Measurements from ENCODE around the gene FOXO1.

FOXO1 gene

GRCh38 chr13:40568246-40569023, 98.0 kb downstream of the FOXO1 start:
- no peak overlapping the region for H3K9ac ChIP-seq (ENCODE audit: low read length)
- H3K9me3 ChIP-seq (ENCODE audit: control insufficient read depth, low read depth, low read length) = no peaks in the 10 kb centered on the region
- H3K27me3 ChIP-seq (ENCODE audit: control insufficient read depth, insufficient read depth, low read length) = no peaks in the 10 kb centered on the region
- no peak overlapping the region for H3K4me3 ChIP-seq (ENCODE audit: low read length)
- H3K27ac ChIP-seq (ENCODE audit: low read length) = no peak overlapping the region
- peaks cover 57% of the 10 kb centered on the region for H3K4me1 ChIP-seq (ENCODE audit: control insufficient read depth, low read depth, low read length)
- H3K36me3 ChIP-seq (ENCODE audit: control insufficient read depth, low read depth, low read length) = no peaks in the 10 kb centered on the region

- Histone ChIP-seq H3K36me3 (ENCODE audit: control insufficient read depth, low read depth, low read length) (no peaks in the 10 kb centered on the region), H3K4me1 (ENCODE audit: control insufficient read depth, low read depth, low read length) (peaks cover 42% of the 10 kb centered on the region), H3K4me3 (ENCODE audit: low read length) (no peak overlapping the region), H3K9me3 (ENCODE audit: control insufficient read depth, low read depth, low read length) (no peaks in the 10 kb centered on the region), H3K27ac (ENCODE audit: low read length) (no peak overlapping the region), H3K27me3 (ENCODE audit: control insufficient read depth, insufficient read depth, low read length) (no peaks in the 10 kb centered on the region), H3K9ac (ENCODE audit: low read length) (no peak overlapping the region)
Observed at GRCh38 chr13:40566811-40567210, 99.6 kb downstream of the FOXO1 start.

GRCh38 chr13:40565282-40566148, 100.9 kb downstream of the FOXO1 start:
- Histone ChIP-seq H3K36me3 (ENCODE audit: control insufficient read depth, low read depth, low read length) (no peaks in the 10 kb centered on the region), H3K27ac (ENCODE audit: low read length) (no peak overlapping the region), H3K9me3 (ENCODE audit: control insufficient read depth, low read depth, low read length) (no peaks in the 10 kb centered on the region), H3K4me1 (ENCODE audit: control insufficient read depth, low read depth, low read length) (peaks cover 32% of the 10 kb centered on the region), H3K4me3 (ENCODE audit: low read length) (no peak overlapping the region), H3K27me3 (ENCODE audit: control insufficient read depth, insufficient read depth, low read length) (no peaks in the 10 kb centered on the region), H3K9ac (ENCODE audit: low read length) (no peak overlapping the region)

- H3K36me3 ChIP-seq (ENCODE audit: control insufficient read depth, low read depth, low read length) = peaks cover 8% of the 10 kb centered on the region
- H3K9me3 ChIP-seq (ENCODE audit: control insufficient read depth, low read depth, low read length) = no peaks in the 10 kb centered on the region
- peaks cover 31% of the 10 kb centered on the region for H3K4me1 ChIP-seq (ENCODE audit: control insufficient read depth, low read depth, low read length)
- no peak overlapping the region for H3K9ac ChIP-seq (ENCODE audit: low read length)
- H3K27ac ChIP-seq (ENCODE audit: low read length) = no peak overlapping the region
- no peak overlapping the region for H3K4me3 ChIP-seq (ENCODE audit: low read length)
- no peaks in the 10 kb centered on the region for H3K27me3 ChIP-seq (ENCODE audit: control insufficient read depth, insufficient read depth, low read length)
Observed at GRCh38 chr13:40564342-40565001, 102.0 kb downstream of the FOXO1 start.

GRCh38 chr13:40563350-40564125, 102.9 kb downstream of the FOXO1 start:
- Histone ChIP-seq H3K4me1 (ENCODE audit: control insufficient read depth, low read depth, low read length) (peaks cover 22% of the 10 kb centered on the region), H3K36me3 (ENCODE audit: control insufficient read depth, low read depth, low read length) (peaks cover 17% of the 10 kb centered on the region), H3K9me3 (ENCODE audit: control insufficient read depth, low read depth, low read length) (no peaks in the 10 kb centered on the region), H3K9ac (ENCODE audit: low read length) (no peak overlapping the region), H3K27ac (ENCODE audit: low read length) (no peak overlapping the region), H3K27me3 (ENCODE audit: control insufficient read depth, insufficient read depth, low read length) (no peaks in the 10 kb centered on the region), H3K4me3 (ENCODE audit: low read length) (no peak overlapping the region)

GRCh38 chr13:40562975-40563349, 103.5 kb downstream of the FOXO1 start:
- no peaks in the 10 kb centered on the region for H3K9me3 ChIP-seq (ENCODE audit: control insufficient read depth, low read depth, low read length)
- H3K36me3 ChIP-seq (ENCODE audit: control insufficient read depth, low read depth, low read length) = peaks cover 20% of the 10 kb centered on the region
- H3K27ac ChIP-seq (ENCODE audit: low read length) = no peak overlapping the region
- H3K27me3 ChIP-seq (ENCODE audit: control insufficient read depth, insufficient read depth, low read length) = no peaks in the 10 kb centered on the region
- no peak overlapping the region for H3K4me3 ChIP-seq (ENCODE audit: low read length)
- peaks cover 18% of the 10 kb centered on the region for H3K4me1 ChIP-seq (ENCODE audit: control insufficient read depth, low read depth, low read length)
- no peak overlapping the region for H3K9ac ChIP-seq (ENCODE audit: low read length)

GRCh38 chr13:40559915-40560314, 106.5 kb downstream of the FOXO1 start:
- Histone ChIP-seq H3K4me3 (ENCODE audit: low read length) (no peak overlapping the region), H3K9ac (ENCODE audit: low read length) (no peak overlapping the region), H3K9me3 (ENCODE audit: control insufficient read depth, low read depth, low read length) (no peaks in the 10 kb centered on the region), H3K36me3 (ENCODE audit: control insufficient read depth, low read depth, low read length) (peaks cover 20% of the 10 kb centered on the region), H3K4me1 (ENCODE audit: control insufficient read depth, low read depth, low read length) (peaks cover 13% of the 10 kb centered on the region), H3K27ac (ENCODE audit: low read length) (no peak overlapping the region), H3K27me3 (ENCODE audit: control insufficient read depth, insufficient read depth, low read length) (no peaks in the 10 kb centered on the region)

GRCh38 chr13:40558656-40559055, 107.8 kb downstream of the FOXO1 start:
- no peak overlapping the region for H3K9ac ChIP-seq (ENCODE audit: low read length)
- H3K36me3 ChIP-seq (ENCODE audit: control insufficient read depth, low read depth, low read length) = peaks cover 20% of the 10 kb centered on the region
- H3K4me3 ChIP-seq (ENCODE audit: low read length) = no peak overlapping the region
- no peaks in the 10 kb centered on the region for H3K27me3 ChIP-seq (ENCODE audit: control insufficient read depth, insufficient read depth, low read length)
- H3K27ac ChIP-seq (ENCODE audit: low read length) = no peak overlapping the region
- peaks cover under 1% of the 10 kb centered on the region for H3K4me1 ChIP-seq (ENCODE audit: control insufficient read depth, low read depth, low read length)
- H3K9me3 ChIP-seq (ENCODE audit: control insufficient read depth, low read depth, low read length) = no peaks in the 10 kb centered on the region

- Histone ChIP-seq H3K27me3 (ENCODE audit: control insufficient read depth, insufficient read depth, low read length) (no peaks in the 10 kb centered on the region), H3K9ac (ENCODE audit: low read length) (no peak overlapping the region), H3K4me3 (ENCODE audit: low read length) (no peak overlapping the region), H3K4me1 (ENCODE audit: control insufficient read depth, low read depth, low read length) (no peaks in the 10 kb centered on the region), H3K27ac (ENCODE audit: low read length) (no peak overlapping the region), H3K9me3 (ENCODE audit: control insufficient read depth, low read depth, low read length) (no peaks in the 10 kb centered on the region), H3K36me3 (ENCODE audit: control insufficient read depth, low read depth, low read length) (peaks cover 20% of the 10 kb centered on the region)
Observed at GRCh38 chr13:40556453-40556852, 110.0 kb downstream of the FOXO1 start.

GRCh38 chr13:40553356-40553755, 113.1 kb downstream of the FOXO1 start:
- Histone ChIP-seq H3K4me1 (ENCODE audit: control insufficient read depth, low read depth, low read length) (no peaks in the 10 kb centered on the region), H3K36me3 (ENCODE audit: control insufficient read depth, low read depth, low read length) (peaks cover 1% of the 10 kb centered on the region), H3K27me3 (ENCODE audit: control insufficient read depth, insufficient read depth, low read length) (no peaks in the 10 kb centered on the region)

GRCh38 chr13:40552895-40553294, 113.5 kb downstream of the FOXO1 start:
- Histone ChIP-seq H3K9me3 (ENCODE audit: control insufficient read depth, low read depth, low read length) (no peaks in the 10 kb centered on the region), H3K9ac (ENCODE audit: low read length) (no peak overlapping the region), H3K4me3 (ENCODE audit: low read length) (no peak overlapping the region), H3K4me1 (ENCODE audit: control insufficient read depth, low read depth, low read length) (no peaks in the 10 kb centered on the region), H3K27ac (ENCODE audit: low read length) (no peak overlapping the region), H3K36me3 (ENCODE audit: control insufficient read depth, low read depth, low read length) (no peaks in the 10 kb centered on the region), H3K27me3 (ENCODE audit: control insufficient read depth, insufficient read depth, low read length) (no peaks in the 10 kb centered on the region)

More at GRCh38 chr13:40553356-40553755, 113.1 kb downstream of the FOXO1 start:
- Histone ChIP-seq H3K27ac (ENCODE audit: low read length) (no peak overlapping the region), H3K9ac (ENCODE audit: low read length) (no peak overlapping the region), H3K9me3 (ENCODE audit: control insufficient read depth, low read depth, low read length) (no peaks in the 10 kb centered on the region), H3K4me3 (ENCODE audit: low read length) (no peak overlapping the region)

Measured in iPS-18a (cell line).